ENCODE results near the gene SOBP.

Gene SOBP

DNA sequence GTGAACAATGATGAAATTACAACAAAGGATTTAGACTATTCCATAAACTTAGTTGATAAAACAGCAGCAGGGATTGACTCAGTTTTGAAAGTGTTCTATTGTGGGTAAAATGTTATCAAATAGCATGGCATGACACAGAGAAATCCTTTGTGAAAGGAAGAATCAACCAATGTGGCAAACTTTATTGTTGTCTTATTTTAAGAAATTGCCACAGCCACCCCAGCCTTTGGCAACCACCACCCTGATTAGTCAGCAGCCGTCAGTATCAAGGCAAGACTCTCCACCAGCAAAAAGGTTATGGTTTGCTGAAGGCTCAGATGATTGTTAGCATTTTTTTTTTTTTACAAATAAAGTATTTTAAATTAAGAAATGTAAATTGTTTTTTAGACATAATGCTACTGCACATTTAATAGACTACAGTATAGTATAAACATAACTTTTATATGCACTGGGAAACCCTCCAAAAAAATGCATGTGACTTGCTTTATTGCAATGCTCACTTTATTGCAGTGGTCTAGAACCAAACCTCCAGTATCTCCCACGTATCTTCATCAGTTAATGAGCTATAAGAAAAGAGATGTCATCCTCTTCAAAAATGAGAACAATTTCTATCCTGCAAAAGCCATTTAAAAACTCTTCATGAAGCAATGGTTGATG lies 162.7 kb downstream of the SOBP start (continued):
- TF ChIP-seq ZNF670 (tag by site-specific recombination; IDR thresholded peaks at IDR 0.05; ENCODE audit: low read depth) (no peak), WT1 (tag by site-specific recombination; IDR thresholded peaks at IDR 0.05) (no peak), ZXDB (tag by site-specific recombination; IDR thresholded peaks at IDR 0.05) (no peak), ZBTB21 (tag by site-specific recombination; IDR thresholded peaks at IDR 0.05) (no peak)
- TF ChIP-seq, protein P1, sequence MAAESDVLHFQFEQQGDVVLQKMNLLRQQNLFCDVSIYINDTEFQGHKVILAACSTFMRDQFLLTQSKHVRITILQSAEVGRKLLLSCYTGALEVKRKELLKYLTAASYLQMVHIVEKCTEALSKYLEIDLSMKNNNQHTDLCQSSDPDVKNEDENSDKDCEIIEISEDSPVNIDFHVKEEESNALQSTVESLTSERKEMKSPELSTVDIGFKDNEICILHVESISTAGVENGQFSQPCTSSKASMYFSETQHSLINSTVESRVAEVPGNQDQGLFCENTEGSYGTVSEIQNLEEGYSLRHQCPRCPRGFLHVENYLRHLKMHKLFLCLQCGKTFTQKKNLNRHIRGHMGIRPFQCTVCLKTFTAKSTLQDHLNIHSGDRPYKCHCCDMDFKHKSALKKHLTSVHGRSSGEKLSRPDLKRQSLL (tag by site-specific recombination; IDR thresholded peaks at IDR 0.05), result peak; percentile 37
- TF ChIP-seq, protein P2, sequence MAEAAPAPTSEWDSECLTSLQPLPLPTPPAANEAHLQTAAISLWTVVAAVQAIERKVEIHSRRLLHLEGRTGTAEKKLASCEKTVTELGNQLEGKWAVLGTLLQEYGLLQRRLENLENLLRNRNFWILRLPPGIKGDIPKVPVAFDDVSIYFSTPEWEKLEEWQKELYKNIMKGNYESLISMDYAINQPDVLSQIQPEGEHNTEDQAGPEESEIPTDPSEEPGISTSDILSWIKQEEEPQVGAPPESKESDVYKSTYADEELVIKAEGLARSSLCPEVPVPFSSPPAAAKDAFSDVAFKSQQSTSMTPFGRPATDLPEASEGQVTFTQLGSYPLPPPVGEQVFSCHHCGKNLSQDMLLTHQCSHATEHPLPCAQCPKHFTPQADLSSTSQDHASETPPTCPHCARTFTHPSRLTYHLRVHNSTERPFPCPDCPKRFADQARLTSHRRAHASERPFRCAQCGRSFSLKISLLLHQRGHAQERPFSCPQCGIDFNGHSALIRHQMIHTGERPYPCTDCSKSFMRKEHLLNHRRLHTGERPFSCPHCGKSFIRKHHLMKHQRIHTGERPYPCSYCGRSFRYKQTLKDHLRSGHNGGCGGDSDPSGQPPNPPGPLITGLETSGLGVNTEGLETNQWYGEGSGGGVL (tag by site-specific recombination; IDR thresholded peaks at IDR 0.05), result no peak
- TF ChIP-seq, protein P3, sequence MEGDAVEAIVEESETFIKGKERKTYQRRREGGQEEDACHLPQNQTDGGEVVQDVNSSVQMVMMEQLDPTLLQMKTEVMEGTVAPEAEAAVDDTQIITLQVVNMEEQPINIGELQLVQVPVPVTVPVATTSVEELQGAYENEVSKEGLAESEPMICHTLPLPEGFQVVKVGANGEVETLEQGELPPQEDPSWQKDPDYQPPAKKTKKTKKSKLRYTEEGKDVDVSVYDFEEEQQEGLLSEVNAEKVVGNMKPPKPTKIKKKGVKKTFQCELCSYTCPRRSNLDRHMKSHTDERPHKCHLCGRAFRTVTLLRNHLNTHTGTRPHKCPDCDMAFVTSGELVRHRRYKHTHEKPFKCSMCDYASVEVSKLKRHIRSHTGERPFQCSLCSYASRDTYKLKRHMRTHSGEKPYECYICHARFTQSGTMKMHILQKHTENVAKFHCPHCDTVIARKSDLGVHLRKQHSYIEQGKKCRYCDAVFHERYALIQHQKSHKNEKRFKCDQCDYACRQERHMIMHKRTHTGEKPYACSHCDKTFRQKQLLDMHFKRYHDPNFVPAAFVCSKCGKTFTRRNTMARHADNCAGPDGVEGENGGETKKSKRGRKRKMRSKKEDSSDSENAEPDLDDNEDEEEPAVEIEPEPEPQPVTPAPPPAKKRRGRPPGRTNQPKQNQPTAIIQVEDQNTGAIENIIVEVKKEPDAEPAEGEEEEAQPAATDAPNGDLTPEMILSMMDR (tag by site-specific recombination; IDR thresholded peaks at IDR 0.05), result no peak
- TF ChIP-seq, protein P4, sequence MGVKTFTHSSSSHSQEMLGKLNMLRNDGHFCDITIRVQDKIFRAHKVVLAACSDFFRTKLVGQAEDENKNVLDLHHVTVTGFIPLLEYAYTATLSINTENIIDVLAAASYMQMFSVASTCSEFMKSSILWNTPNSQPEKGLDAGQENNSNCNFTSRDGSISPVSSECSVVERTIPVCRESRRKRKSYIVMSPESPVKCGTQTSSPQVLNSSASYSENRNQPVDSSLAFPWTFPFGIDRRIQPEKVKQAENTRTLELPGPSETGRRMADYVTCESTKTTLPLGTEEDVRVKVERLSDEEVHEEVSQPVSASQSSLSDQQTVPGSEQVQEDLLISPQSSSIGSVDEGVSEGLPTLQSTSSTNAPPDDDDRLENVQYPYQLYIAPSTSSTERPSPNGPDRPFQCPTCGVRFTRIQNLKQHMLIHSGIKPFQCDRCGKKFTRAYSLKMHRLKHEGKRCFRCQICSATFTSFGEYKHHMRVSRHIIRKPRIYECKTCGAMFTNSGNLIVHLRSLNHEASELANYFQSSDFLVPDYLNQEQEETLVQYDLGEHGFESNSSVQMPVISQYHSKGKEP (tag by site-specific recombination; IDR thresholded peaks at IDR 0.05), result peak; percentile 97
- TF ChIP-seq, protein P5, sequence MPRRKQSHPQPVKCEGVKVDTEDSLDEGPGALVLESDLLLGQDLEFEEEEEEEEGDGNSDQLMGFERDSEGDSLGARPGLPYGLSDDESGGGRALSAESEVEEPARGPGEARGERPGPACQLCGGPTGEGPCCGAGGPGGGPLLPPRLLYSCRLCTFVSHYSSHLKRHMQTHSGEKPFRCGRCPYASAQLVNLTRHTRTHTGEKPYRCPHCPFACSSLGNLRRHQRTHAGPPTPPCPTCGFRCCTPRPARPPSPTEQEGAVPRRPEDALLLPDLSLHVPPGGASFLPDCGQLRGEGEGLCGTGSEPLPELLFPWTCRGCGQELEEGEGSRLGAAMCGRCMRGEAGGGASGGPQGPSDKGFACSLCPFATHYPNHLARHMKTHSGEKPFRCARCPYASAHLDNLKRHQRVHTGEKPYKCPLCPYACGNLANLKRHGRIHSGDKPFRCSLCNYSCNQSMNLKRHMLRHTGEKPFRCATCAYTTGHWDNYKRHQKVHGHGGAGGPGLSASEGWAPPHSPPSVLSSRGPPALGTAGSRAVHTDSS (tag by site-specific recombination; IDR thresholded peaks at IDR 0.05), result peak; percentile 67

DNA sequence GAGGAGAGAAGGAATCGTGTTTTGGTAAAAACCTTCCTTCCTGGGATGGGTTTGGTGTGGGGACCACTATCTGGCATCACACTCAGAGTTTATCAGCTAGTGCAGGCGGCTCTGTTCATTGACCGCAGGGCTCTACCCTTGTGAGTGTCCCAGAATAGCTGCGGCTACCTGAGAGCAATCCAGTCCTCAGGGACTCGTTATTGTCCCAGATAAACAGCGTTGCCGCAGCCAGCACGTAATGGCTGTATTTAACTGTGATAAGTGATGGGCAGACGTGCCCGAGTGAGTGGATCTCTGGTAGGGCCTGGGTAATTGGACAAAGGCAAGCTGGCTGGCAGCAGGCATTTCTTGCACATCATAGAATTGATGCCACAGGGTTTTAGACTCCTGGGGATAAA lies 163.3 kb downstream of the SOBP start:
- Histone ChIP-seq H3K27ac (ENCODE audit: extremely low read depth, low read depth, low read length) (peak overlapping the region; percentile 24; the same call in 1 of the 2 replicates), H3K9me3 (ENCODE audit: control insufficient read depth, insufficient read depth, low read depth, low read length) (no peaks in the 10 kb centered on the region), H3K4me3 (ENCODE audit: low read depth, low read length) (no peak overlapping the region), H3K4me1 (ENCODE audit: control insufficient read depth, insufficient read depth, low read length) (peaks cover 26% of the 10 kb centered on the region), H3K36me3 (ENCODE audit: control insufficient read depth in 2 of 2, insufficient read depth in 1 of 2, low read length in 2 of 2) (no peaks in the 10 kb centered on the region)
- CTCF ChIA-PET, result interaction anchor here (0.6 to 1.7 kb wide), 4 partner anchors 23 to 335 kb away, joined by 3 to 4 read pairs (median 3); no protein-coding TSS in a partner anchor
- POLR2A ChIA-PET, result no interaction called here
- TF ChIP-seq SCRT1 (tag by site-specific recombination; IDR thresholded peaks at IDR 0.05; ENCODE audit: borderline replicate concordance) (no peak), ZNF302 (tag by site-specific recombination; IDR thresholded peaks at IDR 0.05; ENCODE audit: low read depth) (no peak), ZNF560 (tag by site-specific recombination; IDR thresholded peaks at IDR 0.05; ENCODE audit: borderline replicate concordance) (no peak), ZNF660 (tag by site-specific recombination; IDR thresholded peaks at IDR 0.05) (no peak), KLF9 (tag by site-specific recombination; IDR thresholded peaks at IDR 0.05; ENCODE audit: low read depth) (no peak), ZSCAN16 (tag by site-specific recombination; IDR thresholded peaks at IDR 0.05) (no peak), ZNF654 (tag by site-specific recombination; IDR thresholded peaks at IDR 0.05; ENCODE audit: low read depth) (no peak)
- TF ChIP-seq, protein P6, sequence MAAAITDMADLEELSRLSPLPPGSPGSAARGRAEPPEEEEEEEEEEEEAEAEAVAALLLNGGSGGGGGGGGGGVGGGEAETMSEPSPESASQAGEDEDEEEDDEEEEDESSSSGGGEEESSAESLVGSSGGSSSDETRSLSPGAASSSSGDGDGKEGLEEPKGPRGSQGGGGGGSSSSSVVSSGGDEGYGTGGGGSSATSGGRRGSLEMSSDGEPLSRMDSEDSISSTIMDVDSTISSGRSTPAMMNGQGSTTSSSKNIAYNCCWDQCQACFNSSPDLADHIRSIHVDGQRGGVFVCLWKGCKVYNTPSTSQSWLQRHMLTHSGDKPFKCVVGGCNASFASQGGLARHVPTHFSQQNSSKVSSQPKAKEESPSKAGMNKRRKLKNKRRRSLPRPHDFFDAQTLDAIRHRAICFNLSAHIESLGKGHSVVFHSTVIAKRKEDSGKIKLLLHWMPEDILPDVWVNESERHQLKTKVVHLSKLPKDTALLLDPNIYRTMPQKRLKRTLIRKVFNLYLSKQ (tag by site-specific recombination; IDR thresholded peaks at IDR 0.05; ENCODE audit: borderline replicate concordance), result no peak
- TF ChIP-seq, protein P7, sequence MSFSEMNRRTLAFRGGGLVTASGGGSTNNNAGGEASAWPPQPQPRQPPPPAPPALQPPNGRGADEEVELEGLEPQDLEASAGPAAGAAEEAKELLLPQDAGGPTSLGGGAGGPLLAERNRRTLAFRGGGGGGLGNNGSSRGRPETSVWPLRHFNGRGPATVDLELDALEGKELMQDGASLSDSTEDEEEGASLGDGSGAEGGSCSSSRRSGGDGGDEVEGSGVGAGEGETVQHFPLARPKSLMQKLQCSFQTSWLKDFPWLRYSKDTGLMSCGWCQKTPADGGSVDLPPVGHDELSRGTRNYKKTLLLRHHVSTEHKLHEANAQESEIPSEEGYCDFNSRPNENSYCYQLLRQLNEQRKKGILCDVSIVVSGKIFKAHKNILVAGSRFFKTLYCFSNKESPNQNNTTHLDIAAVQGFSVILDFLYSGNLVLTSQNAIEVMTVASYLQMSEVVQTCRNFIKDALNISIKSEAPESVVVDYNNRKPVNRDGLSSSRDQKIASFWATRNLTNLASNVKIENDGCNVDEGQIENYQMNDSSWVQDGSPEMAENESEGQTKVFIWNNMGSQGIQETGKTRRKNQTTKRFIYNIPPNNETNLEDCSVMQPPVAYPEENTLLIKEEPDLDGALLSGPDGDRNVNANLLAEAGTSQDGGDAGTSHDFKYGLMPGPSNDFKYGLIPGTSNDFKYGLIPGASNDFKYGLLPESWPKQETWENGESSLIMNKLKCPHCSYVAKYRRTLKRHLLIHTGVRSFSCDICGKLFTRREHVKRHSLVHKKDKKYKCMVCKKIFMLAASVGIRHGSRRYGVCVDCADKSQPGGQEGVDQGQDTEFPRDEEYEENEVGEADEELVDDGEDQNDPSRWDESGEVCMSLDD (tag by site-specific recombination; IDR thresholded peaks at IDR 0.05), result no peak
- TF ChIP-seq, protein P5 (tag by site-specific recombination; IDR thresholded peaks at IDR 0.05), result no peak; the same call in 1 of the 2 replicates

All from HEK293 (cell line).